Calu3 (cell line): Measurements from ENCODE around the gene ATXN7. TPM values are rescaled to one million over a fixed set of nuclear protein-coding genes. Genes with fewer than 3 reads are reported as not detected.
A peak's percentile ranks its signal among the peaks of the same experiment; 100 is the strongest.

Experiments used
- BruUV-seq: library from RNA; stranded (reverse); fragments of 400-500 nt; replicated peaks from 2 replicates; lab custom pipeline; 2021; lab: Mats Ljungman, UMichigan
- CTCF ChIA-PET: fragments of 300-600 bp; sonication (Branson Sonifier 250); formaldehyde crosslinking; loops from one replicate; lab custom pipeline; 2022; ENCODE audit warnings: antibody characterized with exemption; lab: Charles Lee
- DNase-seq: peaks from one replicate; pipeline ENCODE4 v3.0.0; 2022
- H3K27ac Mint-ChIP-seq: one replicate; pipeline ENCODE4 v1.8.0; 2022; ENCODE audit warnings: mixed read lengths; ENCODE audit not compliant: unreplicated experiment
- H3K27me3 Mint-ChIP-seq: one replicate; pipeline ENCODE4 v1.8.0; 2022; ENCODE audit warnings: mixed read lengths; ENCODE audit not compliant: unreplicated experiment
- H3K36me3 Mint-ChIP-seq: one replicate; pipeline ENCODE4 v1.8.0; 2022; ENCODE audit warnings: mild to moderate bottlenecking, moderate library complexity, mixed read lengths; ENCODE audit not compliant: insufficient read depth, unreplicated experiment
- H3K4me1 Mint-ChIP-seq: one replicate; pipeline ENCODE4 v1.8.0; 2022; ENCODE audit warnings: mild to moderate bottlenecking, low read depth, mixed read lengths; ENCODE audit not compliant: unreplicated experiment
- H3K4me3 Mint-ChIP-seq: one replicate; pipeline ENCODE4 v1.8.0; 2022; ENCODE audit warnings: mild to moderate bottlenecking, low read depth, moderate library complexity, mixed read lengths; ENCODE audit not compliant: unreplicated experiment
- H3K9me3 Mint-ChIP-seq: one replicate; pipeline ENCODE4 v1.8.0; 2022; ENCODE audit warnings: low read depth, mixed read lengths; ENCODE audit not compliant: unreplicated experiment
- CTCF ChIP-seq: fragments of 200-600 bp; IDR thresholded peaks from one replicate; pipeline ENCODE4 v1.8.0; 2022; ENCODE audit warnings: antibody characterized with exemption; ENCODE audit not compliant: unreplicated experiment
- intact Hi-C: fragments of 100-400 bp; cut with micrococcal nuclease; formaldehyde crosslinking; loops from one replicate; pipeline ENCODE4 v1.10.0; 2022; ENCODE audit not compliant: unreplicated experiment
- total RNA-seq: library from RNA; stranded (reverse); gene quantifications from 2 replicates; pipeline ENCODE4 v1.2.3, GENCODE V29; 2022

ATXN7 gene
- total RNA-seq, 1 experiment from 2014 or later: 31.2 TPM

GRCh38 chr3:63869940-63870614 lies 6.4 kb downstream of the ATXN7 start:
- BruUV-seq: no TSS peak
- CTCF ChIA-PET: no interaction called here
- no peak for DNase-seq
- TF ChIP-seq CTCF: no peak
- Mint-ChIP-seq H3K27me3 (no peaks in the 10 kb centered on the region), H3K4me3 (no peak overlapping the region), H3K27ac (no peak overlapping the region), H3K36me3 (peaks cover 4% of the 10 kb centered on the region), H3K9me3 (no peaks in the 10 kb centered on the region), H3K4me1 (peaks cover 11% of the 10 kb centered on the region)
- intact Hi-C loops: loop anchor here (5.0 to 10.0 kb wide), 2 partner anchors 42 to 95 kb away; partner anchors contain the start of gene SCAANT1

- Mint-ChIP-seq H3K36me3 (no peaks in the 10 kb centered on the region), H3K4me3 (no peak overlapping the region), H3K27ac (no peak overlapping the region), H3K4me1 (peaks cover 11% of the 10 kb centered on the region), H3K9me3 (no peaks in the 10 kb centered on the region), H3K27me3 (no peaks in the 10 kb centered on the region)
- CTCF ChIA-PET: no interaction called here
- no peak for DNase-seq
- intact Hi-C loops: no loop called here
- BruUV-seq: no TSS peak
- TF ChIP-seq CTCF: no peak
These were observed 6.9 kb downstream of the ATXN7 start for GRCh38 chr3:63870615-63871005.

GRCh38 chr3:63872135-63872924 lies 8.7 kb downstream of the ATXN7 start:
- CTCF ChIA-PET: no interaction called here
- BruUV-seq: no TSS peak

GRCh38 chr3:63874769-63875168 lies 11.1 kb downstream of the ATXN7 start:
- no peak overlapping the region for H3K4me3 Mint-ChIP-seq
- no peaks in the 10 kb centered on the region for H3K9me3 Mint-ChIP-seq
- CTCF ChIA-PET: no interaction called here
- DNase-seq: no peak
- no peaks in the 10 kb centered on the region for H3K36me3 Mint-ChIP-seq
- no peak for TF ChIP-seq CTCF
- no TSS peak for BruUV-seq
- H3K27me3 Mint-ChIP-seq: no peaks in the 10 kb centered on the region
- intact Hi-C loops: no loop called here
- peaks cover 21% of the 10 kb centered on the region for H3K4me1 Mint-ChIP-seq
- no peak overlapping the region for H3K27ac Mint-ChIP-seq

More at GRCh38 chr3:63872135-63872924, 8.7 kb downstream of the ATXN7 start:
- H3K4me3 Mint-ChIP-seq: no peak overlapping the region
- H3K36me3 Mint-ChIP-seq: no peaks in the 10 kb centered on the region
- H3K9me3 Mint-ChIP-seq: no peaks in the 10 kb centered on the region
- no peaks in the 10 kb centered on the region for H3K27me3 Mint-ChIP-seq
- H3K4me1 Mint-ChIP-seq: peaks cover 11% of the 10 kb centered on the region
- TF ChIP-seq CTCF: no peak
- DNase-seq: peak; percentile 6
- intact Hi-C loops: no loop called here
- H3K27ac Mint-ChIP-seq: no peak overlapping the region
